Measurements from ENCODE around the gene SLC30A7.

The SLC30A7 gene

DNA sequence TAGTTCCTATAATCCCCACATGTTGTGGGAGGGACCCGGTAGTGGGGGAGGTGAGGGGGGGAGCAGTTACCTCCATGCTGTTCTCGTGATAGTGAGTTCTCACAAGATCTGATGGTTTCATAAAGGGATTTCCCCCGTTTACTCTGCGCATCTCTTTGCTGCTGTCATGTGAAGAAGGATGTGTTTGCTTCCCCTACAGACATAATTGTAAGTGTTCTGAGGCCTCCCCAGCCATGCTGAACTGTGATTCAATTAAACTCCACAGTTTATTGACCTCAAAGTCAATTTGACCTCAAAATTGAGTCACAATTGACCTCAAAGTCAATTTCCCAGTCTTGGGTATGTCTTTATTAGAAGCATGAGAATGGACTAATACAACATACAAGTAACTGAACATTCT is 110.0 kb downstream of the SLC30A7 start:
- CTCF ChIA-PET: interaction anchor here (0.8 to 1.6 kb wide), 2 partner anchors 10 to 15 kb away, joined by 3 to 6 read pairs; no protein-coding TSS in a partner anchor
- TF ChIP-seq, protein P1, sequence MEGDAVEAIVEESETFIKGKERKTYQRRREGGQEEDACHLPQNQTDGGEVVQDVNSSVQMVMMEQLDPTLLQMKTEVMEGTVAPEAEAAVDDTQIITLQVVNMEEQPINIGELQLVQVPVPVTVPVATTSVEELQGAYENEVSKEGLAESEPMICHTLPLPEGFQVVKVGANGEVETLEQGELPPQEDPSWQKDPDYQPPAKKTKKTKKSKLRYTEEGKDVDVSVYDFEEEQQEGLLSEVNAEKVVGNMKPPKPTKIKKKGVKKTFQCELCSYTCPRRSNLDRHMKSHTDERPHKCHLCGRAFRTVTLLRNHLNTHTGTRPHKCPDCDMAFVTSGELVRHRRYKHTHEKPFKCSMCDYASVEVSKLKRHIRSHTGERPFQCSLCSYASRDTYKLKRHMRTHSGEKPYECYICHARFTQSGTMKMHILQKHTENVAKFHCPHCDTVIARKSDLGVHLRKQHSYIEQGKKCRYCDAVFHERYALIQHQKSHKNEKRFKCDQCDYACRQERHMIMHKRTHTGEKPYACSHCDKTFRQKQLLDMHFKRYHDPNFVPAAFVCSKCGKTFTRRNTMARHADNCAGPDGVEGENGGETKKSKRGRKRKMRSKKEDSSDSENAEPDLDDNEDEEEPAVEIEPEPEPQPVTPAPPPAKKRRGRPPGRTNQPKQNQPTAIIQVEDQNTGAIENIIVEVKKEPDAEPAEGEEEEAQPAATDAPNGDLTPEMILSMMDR (IDR thresholded peaks at IDR 0.05; ENCODE audit: control extremely low read depth, extremely low read depth, low read depth, missing control alignments): no peak
- POLR2A ChIA-PET: no interaction called here
- DNase-seq (ENCODE audit: extremely low spot score): no peak

DNA sequence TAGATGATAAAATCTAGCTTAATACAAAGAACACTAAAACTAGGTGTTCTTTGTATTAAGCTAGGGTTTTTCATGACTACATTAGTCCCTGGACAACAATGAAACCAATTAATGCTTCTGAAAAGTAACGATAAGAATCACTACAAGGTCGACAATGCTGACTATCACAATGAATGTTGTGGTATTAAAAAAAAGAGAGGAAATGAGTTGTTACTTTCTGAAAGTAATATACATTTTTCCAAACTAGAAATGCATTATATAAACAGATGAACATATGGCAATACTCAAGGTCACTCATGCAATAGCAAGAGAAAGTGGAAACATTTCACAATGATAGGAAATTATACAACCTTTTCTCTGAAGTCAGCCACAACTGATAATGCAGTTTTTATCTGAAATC is 110.7 kb downstream of the SLC30A7 start:
- CTCF ChIA-PET: interaction anchor here (0.8 to 1.6 kb wide), 2 partner anchors 9 to 16 kb away, joined by 3 to 6 read pairs; no protein-coding TSS in a partner anchor
- no peak for DNase-seq (ENCODE audit: extremely low spot score)
- TF ChIP-seq, protein P1 (IDR thresholded peaks at IDR 0.05; ENCODE audit: control extremely low read depth, extremely low read depth, low read depth, missing control alignments): no peak
- POLR2A ChIA-PET: no interaction called here

DNA sequence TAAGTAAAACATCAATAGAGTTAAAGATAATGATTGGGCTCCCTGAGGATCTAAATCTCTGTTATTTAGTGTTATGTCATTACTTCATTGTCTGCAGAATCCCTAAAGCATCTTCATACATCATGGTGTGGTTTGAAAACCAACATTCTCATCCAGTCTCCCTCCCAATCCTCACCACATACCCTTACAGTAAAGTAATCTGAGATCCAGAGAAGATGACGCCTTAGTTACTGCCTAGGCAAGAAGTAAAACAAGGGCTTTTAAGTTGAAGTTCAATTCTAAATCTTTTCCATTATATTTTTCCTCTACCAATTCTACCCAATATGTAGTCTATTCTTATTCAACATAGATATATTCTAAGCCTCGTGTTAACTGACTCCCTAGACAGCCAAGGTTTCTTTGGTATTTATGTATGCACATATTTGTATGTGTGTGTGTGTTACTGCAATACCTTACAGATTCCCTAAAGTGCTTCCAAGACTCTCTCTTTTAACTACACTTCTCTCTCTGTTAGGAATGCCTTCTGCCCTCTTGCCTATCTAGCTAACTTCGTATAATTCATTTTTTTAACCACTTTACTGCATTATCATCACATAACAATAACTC is 112.4 kb downstream of the SLC30A7 start:
- DNase-seq (ENCODE audit: extremely low spot score): no peak
- TF ChIP-seq, protein P1 (IDR thresholded peaks at IDR 0.05; ENCODE audit: control extremely low read depth, extremely low read depth, low read depth, missing control alignments): no peak
- ChIA-PET CTCF (no interaction called here), POLR2A (no interaction called here)

DNA sequence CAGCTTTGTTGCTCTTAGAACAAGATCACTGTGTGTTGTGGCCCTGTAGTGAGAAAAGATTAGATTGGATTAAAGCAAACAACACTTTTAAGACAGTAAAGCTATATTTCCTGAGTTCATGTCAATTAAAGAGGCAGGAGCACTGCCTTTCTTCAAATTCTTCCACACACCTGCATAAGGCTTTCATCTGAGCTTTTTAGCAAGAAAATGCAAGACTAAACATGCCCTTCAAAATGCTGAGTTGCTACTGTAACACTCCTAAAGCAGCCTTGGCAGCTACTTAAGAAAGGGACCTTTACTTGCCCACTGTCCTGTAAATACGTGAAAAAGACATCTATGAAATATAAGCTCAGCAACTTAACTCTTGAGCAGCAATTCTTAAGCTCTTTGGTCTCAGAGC is 117.9 kb downstream of the SLC30A7 start:
- POLR2A ChIA-PET: no interaction called here
- TF ChIP-seq, protein P1 (IDR thresholded peaks at IDR 0.05; ENCODE audit: control extremely low read depth, extremely low read depth, low read depth, missing control alignments): no peak
- CTCF ChIA-PET: interaction anchor here (1.1 to 2.0 kb wide), 6 partner anchors 9 to 275 kb away, joined by 3 to 7 read pairs (median 4); partner anchors contain the start of gene DPH5
- no peak for DNase-seq (ENCODE audit: extremely low spot score)

DNA sequence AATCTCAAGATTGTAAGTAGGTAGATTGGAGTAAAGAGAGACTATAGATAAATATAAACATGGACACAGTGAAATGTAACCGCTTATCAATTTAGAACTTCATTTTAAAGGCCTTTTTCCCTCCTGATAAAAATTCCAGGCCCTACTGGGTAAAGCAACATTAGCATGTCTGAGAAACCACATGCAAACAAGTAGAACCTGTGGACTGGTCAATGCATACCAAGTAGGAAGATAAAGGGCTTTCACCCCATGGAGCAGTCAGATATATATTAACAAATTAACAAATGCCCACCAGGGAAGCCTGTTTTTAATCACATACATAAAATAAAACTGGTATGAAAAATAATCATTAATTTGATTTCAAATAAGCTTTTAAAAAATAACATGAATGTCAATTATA is 121.6 kb downstream of the SLC30A7 start:
- TF ChIP-seq, protein P1 (IDR thresholded peaks at IDR 0.05; ENCODE audit: control extremely low read depth, extremely low read depth, low read depth, missing control alignments): no peak
- ChIA-PET POLR2A (no interaction called here), CTCF (interaction anchor here (1.0 to 1.6 kb wide), 4 partner anchors 15 to 221 kb away, joined by 3 to 6 read pairs (median 4); no protein-coding TSS in a partner anchor)
- no peak for DNase-seq (ENCODE audit: extremely low spot score)

DNA sequence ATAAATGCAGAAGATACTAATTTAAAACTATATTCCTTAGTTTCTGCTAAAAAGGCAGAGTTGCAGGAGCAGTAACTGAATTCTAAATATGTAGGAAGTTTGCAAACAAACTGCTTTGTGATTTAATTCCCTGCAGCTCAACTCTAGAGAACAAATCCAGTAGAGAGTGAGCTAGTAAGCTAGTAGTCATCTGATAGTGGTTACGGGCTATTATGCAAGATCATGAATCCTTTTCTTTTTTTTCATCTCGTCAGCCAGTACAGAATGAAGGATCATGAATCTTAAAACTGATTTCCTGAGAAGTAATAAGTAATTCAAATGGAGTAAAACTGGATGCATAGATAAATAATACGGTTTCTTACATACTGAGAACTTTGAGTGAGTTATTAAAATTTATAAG is 126.4 kb downstream of the SLC30A7 start:
- DNase-seq (ENCODE audit: extremely low spot score): no peak
- ChIA-PET POLR2A (no interaction called here), CTCF (interaction anchor here (1.1 to 3.1 kb wide), 5 partner anchors 9 to 216 kb away, joined by 3 to 10 read pairs (median 5); no protein-coding TSS in a partner anchor)
- TF ChIP-seq, protein P1 (IDR thresholded peaks at IDR 0.05; ENCODE audit: control extremely low read depth, extremely low read depth, low read depth, missing control alignments): no peak
